GM12874 (cell line): ENCODE results near the gene TPRG1.

Experiments
- CTCF ChIP-seq: IDR thresholded peaks from 2 replicates; pipeline ENCODE4 v1.5.1; 2011; ENCODE audit warnings: low read depth, mild to moderate bottlenecking, control low read depth, low read length, moderate library complexity; ENCODE audit not compliant: insufficient read depth

The TPRG1 gene

GRCh38 chr3:189270248-189270832, 98.6 kb downstream of the TPRG1 start:
- TF ChIP-seq CTCF, result peak; percentile 59

GRCh38 chr3:189272500-189273119, 100.8 kb downstream of the TPRG1 start:
- TF ChIP-seq CTCF, result peak; percentile 24; the same call in 1 of the 2 replicates

GRCh38 chr3:189273736-189274135, 102.0 kb downstream of the TPRG1 start:
- no peak for TF ChIP-seq CTCF

GRCh38 chr3:189275182-189275581, 103.4 kb downstream of the TPRG1 start:
- TF ChIP-seq CTCF, result no peak

GRCh38 chr3:189275852-189276251, 104.1 kb downstream of the TPRG1 start:
- TF ChIP-seq CTCF, result no peak

GRCh38 chr3:189276444-189277219, 104.9 kb downstream of the TPRG1 start:
- no peak for TF ChIP-seq CTCF

GRCh38 chr3:189277711-189278110, 105.9 kb downstream of the TPRG1 start:
- TF ChIP-seq CTCF, result no peak
